Left renal cortex interstitium (tissue), 4 donors: Measurements from ENCODE around the gene HJV. TPM values are rescaled to one million over a fixed set of nuclear protein-coding genes. Genes with fewer than 3 reads are reported as not detected.
"Not testable (repeated sequence)": the region's sequence is repeated elsewhere in the genome, so short reads cannot be mapped to it uniquely, and the experiment has no call there.

Experiments
- DNase-seq, 4 donors: peaks; one replicate each; pipeline ENCODE4 v3.0.0-alpha.2; 2013; ENCODE audit warnings: low read depth in 4 of 4, low spot score in 2 of 4, missing footprints in 1 of 4
- polyA plus RNA-seq, 4 donors: library from polyadenylated mRNA; unstranded; fragments of 120-200 nt; gene quantifications; one replicate each; pipeline ENCODE4 v1.2.1, GENCODE V29; 2013; ENCODE audit not compliant: insufficient read length in 4 of 4

HJV gene, protein sequence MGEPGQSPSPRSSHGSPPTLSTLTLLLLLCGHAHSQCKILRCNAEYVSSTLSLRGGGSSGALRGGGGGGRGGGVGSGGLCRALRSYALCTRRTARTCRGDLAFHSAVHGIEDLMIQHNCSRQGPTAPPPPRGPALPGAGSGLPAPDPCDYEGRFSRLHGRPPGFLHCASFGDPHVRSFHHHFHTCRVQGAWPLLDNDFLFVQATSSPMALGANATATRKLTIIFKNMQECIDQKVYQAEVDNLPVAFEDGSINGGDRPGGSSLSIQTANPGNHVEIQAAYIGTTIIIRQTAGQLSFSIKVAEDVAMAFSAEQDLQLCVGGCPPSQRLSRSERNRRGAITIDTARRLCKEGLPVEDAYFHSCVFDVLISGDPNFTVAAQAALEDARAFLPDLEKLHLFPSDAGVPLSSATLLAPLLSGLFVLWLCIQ
- under 1 TPM in 2 of 4 donors, not detected in 2; 0.19 to 0.88 TPM for polyA plus RNA-seq

DNA sequence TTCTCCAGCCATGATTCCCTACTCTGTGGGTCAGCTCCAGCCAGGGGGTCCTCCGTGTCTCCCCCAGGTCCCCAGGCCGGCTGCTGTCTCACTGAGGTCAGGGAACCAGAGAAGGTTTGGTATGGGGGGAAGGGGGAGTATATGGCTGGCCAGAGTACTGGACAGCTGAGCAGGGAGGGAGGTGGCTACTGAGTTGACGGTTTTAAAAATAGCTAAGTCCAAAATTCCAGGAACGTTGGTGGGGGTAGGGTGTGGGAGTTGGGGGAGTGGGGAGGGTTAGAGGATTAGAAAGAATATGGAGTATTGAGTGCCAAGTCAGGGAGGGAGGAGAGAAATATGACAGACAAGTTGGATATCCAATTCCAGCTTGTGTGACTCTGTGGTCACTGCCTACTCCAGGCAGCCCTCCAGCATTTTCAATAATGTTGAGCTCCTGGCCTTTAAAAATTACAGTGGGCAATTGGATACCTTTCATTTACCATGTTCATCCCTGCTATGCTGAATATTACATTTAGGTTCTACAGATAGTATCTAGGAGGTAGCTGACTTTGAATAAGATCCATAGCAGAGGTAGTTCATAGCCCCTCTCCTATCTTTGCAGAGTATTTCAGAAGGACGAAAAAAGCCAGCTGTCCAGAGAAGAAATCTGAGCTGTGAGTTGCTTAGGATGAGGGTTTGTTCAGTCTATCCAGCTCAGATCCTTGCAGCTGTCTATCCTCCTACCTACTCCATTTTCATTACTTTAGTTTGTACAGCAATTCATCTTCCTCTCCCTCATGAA is at the start of gene HJV:
HJV (minus strand) TSS at position 114 of the 781 bp plus-strand sequence. CDS start 1,504 bp downstream, outside the sequence.
- DNase-seq, result no peak

DNA sequence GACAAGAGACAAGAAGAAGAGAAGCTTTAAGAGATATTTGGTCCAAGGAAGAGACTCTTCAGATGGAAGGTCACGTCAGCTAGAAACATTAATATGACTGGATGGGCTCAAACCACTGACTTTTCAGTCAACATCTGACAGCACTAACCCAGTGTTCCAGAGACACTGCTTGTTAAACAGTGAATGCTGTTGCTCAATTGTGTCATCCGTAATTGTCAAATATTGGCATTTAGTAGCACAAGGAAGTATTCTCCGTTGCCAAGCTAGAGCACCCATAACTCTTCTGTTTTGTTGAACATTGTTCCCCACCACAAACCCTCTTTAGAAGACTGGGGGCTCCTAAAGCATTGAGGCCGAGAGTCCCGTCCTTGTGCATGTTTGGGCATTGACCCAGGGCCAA is 37.6 kb upstream of the HJV start:
- DNase-seq, result not testable (repeated sequence)

DNA sequence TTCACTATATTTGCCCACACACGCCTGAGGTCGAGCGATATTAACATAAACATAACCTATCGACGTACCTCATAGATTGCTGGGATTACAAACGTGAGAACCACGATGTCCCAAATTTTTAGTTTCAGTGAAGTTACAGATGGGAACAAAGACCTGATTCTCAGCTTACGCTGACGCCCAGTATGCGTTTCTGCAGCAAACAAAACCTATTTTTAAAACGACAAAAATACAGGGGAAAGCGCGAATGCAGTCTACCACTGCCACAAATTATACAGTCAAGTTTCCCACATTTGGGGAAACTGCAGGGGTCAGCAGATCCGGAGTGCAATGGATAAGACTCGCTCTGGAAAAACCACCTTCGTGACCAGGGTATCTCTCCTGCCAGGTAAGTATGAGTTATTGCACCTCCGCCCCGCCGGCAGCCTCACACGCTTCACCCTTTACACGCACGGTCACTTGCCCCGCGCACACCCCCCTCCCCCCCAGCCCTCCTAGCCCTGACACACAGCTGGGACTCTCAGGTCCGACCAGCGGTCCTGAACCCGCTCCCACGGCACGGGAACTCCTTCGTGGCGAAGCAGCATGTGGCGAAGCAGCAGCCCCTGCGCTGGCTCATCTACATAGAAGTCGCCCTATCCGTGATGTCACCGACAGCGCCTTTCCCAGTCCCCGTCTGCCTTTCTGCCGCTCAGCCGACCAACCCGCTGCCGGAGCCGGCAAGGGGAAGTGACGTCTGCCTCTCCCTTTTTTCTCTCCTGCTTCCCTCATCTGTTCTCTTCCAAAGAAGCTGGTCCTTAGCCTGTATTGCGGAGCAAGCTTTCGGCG is 30.5 kb upstream of the HJV start:
- peak in 3 of 4 donors; percentile 72 to 79 (median 76) for DNase-seq

DNA sequence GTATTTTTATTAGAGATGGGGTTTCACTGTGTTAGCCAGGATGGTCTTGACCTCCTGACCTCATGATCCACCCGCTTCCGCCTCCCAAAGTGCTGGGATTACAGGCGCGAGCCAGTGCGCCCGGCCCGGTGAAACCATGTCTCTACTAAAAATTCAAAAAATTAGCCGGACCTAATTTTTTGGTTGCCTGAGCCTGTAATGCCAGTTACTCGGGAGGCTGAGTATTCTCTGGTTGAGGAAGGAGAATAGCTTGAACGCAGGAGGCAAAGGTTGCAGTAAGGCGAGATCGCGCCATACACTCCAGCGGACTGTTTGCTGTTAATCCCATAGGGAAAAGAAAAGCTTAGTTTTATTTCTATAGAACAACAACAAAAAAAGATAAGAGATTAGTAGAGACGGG is 29.9 kb upstream of the HJV start:
- DNase-seq, result no peak

GRCh38 chr1:146050652-146050963 is 29.1 kb upstream of the HJV start:
- DNase-seq, result not testable (repeated sequence)

GRCh38 chr1:146049866-146050651 is 28.5 kb upstream of the HJV start:
- DNase-seq, result not testable (repeated sequence)

- DNase-seq, result no peak
These were observed 27.9 kb upstream of the HJV start for GRCh38 chr1:146049436-146049835.

- DNase-seq, result not testable (repeated sequence)
These were observed 27.1 kb upstream of the HJV start for GRCh38 chr1:146048514-146049115.

GRCh38 chr1:146046664-146047063 is 25.1 kb upstream of the HJV start:
- DNase-seq, result no peak

GRCh38 chr1:146039844-146040194 is 18.3 kb upstream of the HJV start:
- no peak for DNase-seq

DNA sequence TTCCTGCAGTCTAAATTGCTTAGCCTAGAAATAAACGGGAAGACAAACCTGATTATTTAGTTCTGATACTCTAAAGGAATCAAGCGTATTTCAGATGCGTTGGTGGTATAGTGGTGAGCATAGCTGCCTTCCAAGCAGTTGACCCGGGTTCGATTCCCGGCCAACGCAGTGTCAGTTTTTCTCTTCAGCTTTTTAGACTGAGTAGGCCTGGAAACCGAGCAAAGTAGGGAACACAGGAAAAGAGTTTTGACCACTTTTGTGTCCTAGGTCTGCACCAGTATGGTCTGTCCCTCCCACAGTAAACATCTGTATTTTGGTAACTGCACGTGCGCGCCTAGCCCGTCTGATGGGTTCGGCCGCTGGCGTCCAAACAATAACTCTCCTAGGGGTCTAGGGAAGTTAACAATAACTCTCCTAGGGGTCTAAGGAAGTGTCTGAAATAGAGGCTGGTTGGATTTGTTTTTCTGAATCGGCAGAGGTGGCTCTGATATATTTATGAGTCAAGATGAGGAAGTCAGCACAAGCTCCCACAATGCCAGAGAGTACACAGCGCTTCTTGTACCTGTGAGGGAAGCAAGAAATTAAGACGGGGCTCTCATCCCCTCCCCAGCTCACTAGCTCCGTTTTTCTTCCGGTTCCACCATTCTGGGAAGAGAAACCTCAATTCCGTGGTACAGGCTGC is 15.6 kb upstream of the HJV start:
- DNase-seq, result peak in 3 of 4 donors; percentile 76 to 90 (median 90)

DNA sequence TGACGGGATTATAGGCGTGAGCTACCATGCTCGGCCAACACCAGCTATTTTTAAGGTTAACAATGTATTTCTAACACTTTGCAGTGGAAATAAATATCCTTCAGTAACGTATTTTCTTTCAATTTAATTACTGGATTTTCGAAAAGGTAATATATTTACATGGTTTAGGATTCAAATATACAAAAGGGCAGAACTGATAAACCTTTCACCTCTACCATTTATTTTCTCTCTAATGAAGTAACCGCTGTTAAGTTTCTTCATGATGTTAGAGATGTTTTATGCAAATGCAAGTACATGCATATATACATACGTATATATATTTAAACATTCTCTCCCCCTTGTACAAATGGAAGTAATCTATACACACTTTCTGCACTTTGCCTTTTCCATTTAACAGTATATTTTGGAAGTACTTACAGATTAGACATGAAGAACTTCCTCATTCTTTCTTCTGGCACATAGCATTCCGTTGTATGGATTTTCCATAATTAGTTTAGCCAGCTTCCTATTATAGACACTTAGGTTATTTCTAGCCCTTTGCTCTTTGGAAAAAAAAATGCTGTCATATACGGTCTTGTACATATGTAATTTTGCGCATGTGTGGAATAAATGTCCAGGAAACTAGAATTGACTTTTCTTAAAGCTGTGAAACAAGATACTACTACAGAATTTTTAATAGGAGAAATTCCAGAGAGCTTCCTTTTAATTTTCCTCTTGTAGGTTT is 14.9 kb upstream of the HJV start:
- no peak for DNase-seq

- no peak for DNase-seq
These were observed 13.5 kb upstream of the HJV start for GRCh38 chr1:146035048-146035423.

DNA sequence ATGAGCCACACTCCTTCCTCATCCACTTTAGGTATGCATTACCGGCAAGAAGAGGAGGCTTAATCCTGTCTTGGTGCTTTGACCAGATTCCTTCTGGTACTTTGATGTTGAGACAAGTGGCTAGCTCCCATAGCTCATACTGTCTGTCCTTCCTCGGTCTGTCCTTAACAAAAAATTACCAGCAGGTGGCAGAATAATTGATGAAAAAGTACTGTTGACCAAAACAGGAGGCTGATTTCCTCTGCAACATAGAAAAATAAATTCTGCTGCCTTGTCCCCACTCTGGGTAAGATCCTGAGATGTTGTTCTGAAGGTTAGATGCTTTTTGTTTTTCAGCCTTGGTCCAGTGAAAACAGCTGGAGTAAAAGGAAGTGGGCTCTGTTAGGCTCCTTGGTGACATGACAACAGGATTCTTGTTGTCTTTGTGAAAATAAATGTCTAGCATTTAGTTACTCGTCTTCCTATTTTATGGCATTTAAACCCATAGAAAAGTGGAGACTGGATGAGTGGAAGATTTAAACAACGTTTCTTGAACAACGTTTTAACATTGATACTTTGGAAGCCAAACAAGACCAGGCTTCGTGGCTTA is 11.2 kb upstream of the HJV start:
- peak in 1 of 4 donors; percentile 43 for DNase-seq

DNA sequence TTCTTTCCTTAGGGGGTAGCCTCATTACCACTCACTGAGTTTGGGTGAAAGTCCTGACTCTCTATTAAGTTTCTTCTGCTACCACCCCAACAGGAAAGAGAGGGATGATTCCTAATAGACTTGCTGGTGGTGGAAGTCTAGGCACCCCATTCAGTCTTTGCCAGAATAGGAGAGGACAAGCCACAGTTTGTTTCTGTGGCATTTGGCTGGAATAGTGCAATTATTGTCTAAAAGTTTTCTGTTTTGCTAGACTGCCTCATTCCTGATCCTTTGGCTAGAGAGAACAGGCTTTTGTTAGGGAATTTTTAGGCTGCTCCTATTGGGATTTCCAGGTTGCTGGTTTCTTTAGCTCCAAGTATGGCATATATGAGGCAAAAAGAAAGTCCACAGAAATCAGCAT is 9.9 kb upstream of the HJV start:
- DNase-seq, result no peak

- no peak for DNase-seq
These were observed 7.6 kb upstream of the HJV start for GRCh38 chr1:146029117-146029516.

DNA sequence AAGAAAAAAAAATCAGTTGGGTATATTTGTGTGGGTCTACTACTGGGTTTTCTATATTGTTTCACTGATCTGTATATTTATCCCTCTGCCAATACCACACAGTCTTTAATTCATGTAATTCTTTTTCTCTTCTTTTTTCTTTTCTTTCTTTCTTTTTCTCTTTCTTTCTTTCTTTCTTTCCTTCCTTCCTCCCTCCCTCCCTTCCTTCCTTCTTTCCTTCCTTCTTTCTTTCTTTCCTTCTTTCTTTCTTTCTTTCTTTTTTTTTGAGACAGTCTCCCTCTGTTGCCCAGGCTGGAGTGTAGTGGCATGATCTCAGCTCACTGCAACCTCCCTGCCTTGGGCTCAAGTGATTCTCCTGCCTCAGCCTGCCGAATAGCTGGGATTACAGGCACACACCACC is 5.1 kb upstream of the HJV start:
- DNase-seq, result not testable (repeated sequence)

GRCh38 chr1:146025787-146026495 is 4.4 kb upstream of the HJV start:
- not testable (repeated sequence) for DNase-seq
